Cardiac muscle cell (in vitro differentiated cells and primary cell): Measurements from ENCODE around the gene ACP5. TPM values are rescaled to one million over a fixed set of nuclear protein-coding genes. Genes with fewer than 3 reads are reported as not detected.

ENCODE experiments used
- DNase-seq, 2 donors: peaks; one replicate each; pipeline versions ENCODE4 v3.0.0 to v3.0.0-alpha.2; 2010 to 2017; ENCODE audit warnings: low read depth in 1 of 2, low spot score in 1 of 2
- H3K27ac ChIP-seq: fragments of 200-600 bp; sonication (generic); 2 replicates; pipeline ENCODE4 v1.5.1; 2016
- H3K27me3 ChIP-seq: fragments of 200-600 bp; sonication (generic); 2 replicates; pipeline ENCODE4 v1.6.0; 2016; ENCODE audit warnings: control low read depth
- H3K36me3 ChIP-seq: fragments of 200-600 bp; sonication (generic); 2 replicates; pipeline ENCODE4 v1.5.1; 2016; ENCODE audit warnings: control low read depth
- H3K4me1 ChIP-seq: fragments of 200-600 bp; sonication (generic); 2 replicates; pipeline ENCODE4 v1.8.1; 2017; ENCODE audit warnings: low read depth, mild to moderate bottlenecking, mixed run types
- H3K4me3 ChIP-seq: fragments of 200-600 bp; sonication (generic); 2 replicates; pipeline ENCODE4 v1.5.1; 2016; ENCODE audit warnings: mild to moderate bottlenecking
- H3K9me3 ChIP-seq: fragments of 200-600 bp; sonication (generic); 2 replicates; pipeline ENCODE4 v1.5.1; 2017; ENCODE audit warnings: low read depth, mild to moderate bottlenecking, control low read depth
- CTCF ChIP-seq: IDR thresholded peaks from 2 replicates; pipeline ENCODE4 v1.5.1; 2012; ENCODE audit warnings: low read depth, mild to moderate bottlenecking, low read length
- polyA plus RNA-seq: library from polyadenylated mRNA; unstranded; fragments of >200 nt; fragmentation: Nextera tagmentation; extraction: Ambion mirVana; gene quantifications from 2 replicates; pipeline ENCODE4 v1.2.1, GENCODE V29; 2016
- total RNA-seq: library from RNA; depleted of rRNA; stranded (reverse); fragments of >200 nt; gene quantifications from 2 replicates; pipeline ENCODE4 v1.2.3, GENCODE V29; 2016

The ACP5 gene
- total and polyA plus RNA-seq, 2 experiments from 2014 or later, result 1.1 to 1.9 TPM

GRCh38 chr19:11587302-11587974 is 10.0 kb upstream of the ACP5 start:
- Histone ChIP-seq H3K4me3 (no peak overlapping the region), H3K27me3 (no peaks in the 10 kb centered on the region), H3K4me1 (no peaks in the 10 kb centered on the region), H3K9me3 (no peaks in the 10 kb centered on the region), H3K27ac (no peak overlapping the region), H3K36me3 (no peaks in the 10 kb centered on the region)
- DNase-seq, result peak; percentile 73 to 78
- TF ChIP-seq CTCF, result peak; percentile 88

GRCh38 chr19:11586331-11586730 is 8.9 kb upstream of the ACP5 start:
- Histone ChIP-seq H3K27ac (no peak overlapping the region), H3K36me3 (no peaks in the 10 kb centered on the region), H3K4me3 (no peak overlapping the region), H3K4me1 (no peaks in the 10 kb centered on the region), H3K27me3 (no peaks in the 10 kb centered on the region), H3K9me3 (no peaks in the 10 kb centered on the region)
- DNase-seq, result no peak
- no peak for TF ChIP-seq CTCF

GRCh38 chr19:11581740-11582139 is 4.3 kb upstream of the ACP5 start:
- peak in 1 of 2 donors; percentile 36 for DNase-seq
- Histone ChIP-seq H3K9me3 (no peaks in the 10 kb centered on the region), H3K27me3 (peaks cover 8% of the 10 kb centered on the region), H3K4me1 (no peaks in the 10 kb centered on the region), H3K36me3 (no peaks in the 10 kb centered on the region), H3K27ac (no peak overlapping the region), H3K4me3 (no peak overlapping the region)
- no peak for TF ChIP-seq CTCF

GRCh38 chr19:11580116-11580515 is 2.7 kb upstream of the ACP5 start:
- Histone ChIP-seq H3K27me3 (peaks cover 8% of the 10 kb centered on the region), H3K36me3 (no peaks in the 10 kb centered on the region), H3K9me3 (no peaks in the 10 kb centered on the region), H3K4me3 (no peak overlapping the region), H3K4me1 (no peaks in the 10 kb centered on the region), H3K27ac (no peak overlapping the region)
- no peak for DNase-seq
- TF ChIP-seq CTCF, result no peak

- Histone ChIP-seq H3K4me3 (no peak overlapping the region), H3K27ac (no peak overlapping the region), H3K36me3 (no peaks in the 10 kb centered on the region), H3K9me3 (no peaks in the 10 kb centered on the region), H3K27me3 (peaks cover 8% of the 10 kb centered on the region), H3K4me1 (no peaks in the 10 kb centered on the region)
- TF ChIP-seq CTCF, result no peak
- peak; percentile 20 to 33 for DNase-seq
Observed at GRCh38 chr19:11578258-11579142, 1.1 kb upstream of the ACP5 start.
